Activated CD8-positive, alpha-beta T cell treated with anti-CD3 and anti-CD28 coated beads for 36 hours (primary cell): Measurements from ENCODE around the gene IGSF23. TPM values are rescaled to one million over a fixed set of nuclear protein-coding genes. Genes with fewer than 3 reads are reported as not detected.
"Not testable (repeated sequence)": the region's sequence is repeated elsewhere in the genome, so short reads cannot be mapped to it uniquely, and the experiment has no call there.

Experiments
- ATAC-seq: fragments of 200-7000 bp; cut with Tn5 transposase; one replicate; pipeline ENCODE4 v1.10.0; 2021; ENCODE audit warnings: mild to moderate bottlenecking, moderate library complexity
- CTCF ChIA-PET: fragments of 350-600 bp; sonication (Branson Sonifier 250); formaldehyde crosslinking; loops from one replicate; lab custom pipeline; 2021; ENCODE audit warnings: antibody characterized with exemption; lab: Charles Lee
- POLR2A ChIA-PET: fragments of 350-600 bp; sonication (Branson Sonifier 250); formaldehyde crosslinking; loops from one replicate; lab custom pipeline; 2021; ENCODE audit warnings: antibody characterized with exemption; lab: Charles Lee
- DNase-seq: peaks from one replicate; pipeline ENCODE4 v3.0.0-alpha.2; 2020
- H3K27ac Mint-ChIP-seq: one replicate; pipeline ENCODE4 v1.8.0; 2021; ENCODE audit warnings: mild to moderate bottlenecking, mixed read lengths
- H3K27me3 Mint-ChIP-seq: one replicate; pipeline ENCODE4 v1.8.0; 2021; ENCODE audit warnings: mixed read lengths
- H3K36me3 Mint-ChIP-seq: one replicate; pipeline ENCODE4 v1.8.0; 2021; ENCODE audit warnings: low read depth, mixed read lengths
- H3K4me1 Mint-ChIP-seq: one replicate; pipeline ENCODE4 v1.8.0; 2021; ENCODE audit warnings: low read depth, mixed read lengths
- H3K4me3 Mint-ChIP-seq: one replicate; pipeline ENCODE4 v1.8.0; 2021; ENCODE audit warnings: mild to moderate bottlenecking, moderate library complexity, mixed read lengths
- H3K9me3 Mint-ChIP-seq: one replicate; pipeline ENCODE4 v1.8.0; 2021; ENCODE audit warnings: mixed read lengths
- intact Hi-C: fragments of 100-400 bp; cut with micrococcal nuclease; formaldehyde crosslinking; loops from one replicate; pipeline ENCODE4 v1.10.0; 2022
- total RNA-seq, 2 experiments: library from RNA; stranded (reverse); gene quantifications; one replicate each; pipeline ENCODE4 v1.2.3, GENCODE V29; 2021
- TF ChIP-seq, protein P1 (sequence below): fragments of 200-600 bp; IDR thresholded peaks from one replicate; pipeline ENCODE4 v1.8.0; 2022; ENCODE audit warnings: antibody characterized with exemption, mild to moderate bottlenecking

The IGSF23 gene
- total RNA-seq, 2 experiments from 2014 or later: not detected

- POLR2A ChIA-PET: no interaction called here
- H3K27ac Mint-ChIP-seq: no peak overlapping the region
- H3K27me3 Mint-ChIP-seq: peaks cover 1% of the 10 kb centered on the region
- H3K9me3 Mint-ChIP-seq: no peaks in the 10 kb centered on the region
- no peak overlapping the region for H3K4me3 Mint-ChIP-seq
- DNase-seq: no peak
- CTCF ChIA-PET: no interaction called here
- TF ChIP-seq, protein P1, sequence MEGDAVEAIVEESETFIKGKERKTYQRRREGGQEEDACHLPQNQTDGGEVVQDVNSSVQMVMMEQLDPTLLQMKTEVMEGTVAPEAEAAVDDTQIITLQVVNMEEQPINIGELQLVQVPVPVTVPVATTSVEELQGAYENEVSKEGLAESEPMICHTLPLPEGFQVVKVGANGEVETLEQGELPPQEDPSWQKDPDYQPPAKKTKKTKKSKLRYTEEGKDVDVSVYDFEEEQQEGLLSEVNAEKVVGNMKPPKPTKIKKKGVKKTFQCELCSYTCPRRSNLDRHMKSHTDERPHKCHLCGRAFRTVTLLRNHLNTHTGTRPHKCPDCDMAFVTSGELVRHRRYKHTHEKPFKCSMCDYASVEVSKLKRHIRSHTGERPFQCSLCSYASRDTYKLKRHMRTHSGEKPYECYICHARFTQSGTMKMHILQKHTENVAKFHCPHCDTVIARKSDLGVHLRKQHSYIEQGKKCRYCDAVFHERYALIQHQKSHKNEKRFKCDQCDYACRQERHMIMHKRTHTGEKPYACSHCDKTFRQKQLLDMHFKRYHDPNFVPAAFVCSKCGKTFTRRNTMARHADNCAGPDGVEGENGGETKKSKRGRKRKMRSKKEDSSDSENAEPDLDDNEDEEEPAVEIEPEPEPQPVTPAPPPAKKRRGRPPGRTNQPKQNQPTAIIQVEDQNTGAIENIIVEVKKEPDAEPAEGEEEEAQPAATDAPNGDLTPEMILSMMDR: no peak
- H3K36me3 Mint-ChIP-seq: no peaks in the 10 kb centered on the region
- ATAC-seq: no peak
- intact Hi-C loops: no loop called here
- H3K4me1 Mint-ChIP-seq: no peaks in the 10 kb centered on the region
Measured at GRCh38 chr19:44620667-44621066, 7.3 kb downstream of the IGSF23 start.

- ChIA-PET CTCF (no interaction called here), POLR2A (interaction anchor here (1.3 kb wide), 1 partner anchor 9 kb away, joined by 3 read pairs; no protein-coding TSS in a partner anchor)
- H3K9me3 Mint-ChIP-seq: no peaks in the 10 kb centered on the region
- no peak overlapping the region for H3K27ac Mint-ChIP-seq
- TF ChIP-seq, protein P1: no peak
- ATAC-seq: no peak
- H3K4me3 Mint-ChIP-seq: no peak overlapping the region
- intact Hi-C loops: no loop called here
- H3K27me3 Mint-ChIP-seq: peaks cover 1% of the 10 kb centered on the region
- H3K36me3 Mint-ChIP-seq: no peaks in the 10 kb centered on the region
- H3K4me1 Mint-ChIP-seq: no peaks in the 10 kb centered on the region
- DNase-seq: no peak
Measured at GRCh38 chr19:44621367-44621766, 8.0 kb downstream of the IGSF23 start.

DNA sequence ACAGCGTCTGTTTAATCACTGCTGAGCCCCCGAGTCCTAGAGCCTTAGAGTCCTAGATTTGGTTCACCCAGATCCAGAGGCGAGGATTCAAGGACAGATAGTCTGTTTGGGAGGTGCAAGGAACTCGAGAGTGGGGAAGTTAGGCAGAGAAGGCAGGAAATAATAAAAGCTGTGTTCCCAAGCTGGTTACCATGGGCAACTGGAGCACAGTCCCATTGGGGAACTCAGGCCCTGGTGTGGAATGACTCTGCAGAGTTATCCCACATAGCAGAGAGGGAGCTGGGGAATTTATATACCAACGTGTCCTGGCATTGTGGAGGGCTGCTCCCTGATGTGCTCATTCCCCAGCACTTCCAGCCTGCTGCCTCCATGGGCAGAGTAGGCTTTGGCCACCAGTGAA is 9.7 kb downstream of the IGSF23 start:
- TF ChIP-seq, protein P1: no peak

DNA sequence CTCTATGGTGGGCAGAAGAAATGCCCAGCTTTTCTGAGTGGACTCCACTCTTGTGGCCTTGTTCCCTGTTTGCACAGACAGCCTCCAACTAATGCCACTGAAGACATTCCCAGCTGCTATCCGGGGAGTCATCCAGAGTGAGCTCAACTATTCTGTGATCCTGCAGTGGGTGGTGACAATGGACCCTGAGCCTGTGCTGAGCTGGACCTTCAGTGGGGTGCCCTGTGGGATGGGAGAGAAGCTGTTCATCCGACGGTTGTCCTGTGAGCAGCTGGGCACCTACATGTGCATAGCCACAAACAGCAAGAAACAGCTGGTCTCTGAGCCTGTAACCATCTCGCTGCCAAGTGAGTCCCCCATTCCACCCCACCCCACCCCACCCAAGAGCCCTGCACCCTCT is 10.3 kb downstream of the IGSF23 start:
- no peak overlapping the region for H3K27ac Mint-ChIP-seq
- CTCF ChIA-PET: interaction anchor here (1.4 kb wide), 1 partner anchor 10 kb away, joined by 5 read pairs; no protein-coding TSS in a partner anchor
- no peak overlapping the region for H3K4me3 Mint-ChIP-seq
- peaks cover 4% of the 10 kb centered on the region for H3K27me3 Mint-ChIP-seq
- DNase-seq (no peak), ATAC-seq (no peak)
- TF ChIP-seq, protein P1: no peak
- POLR2A ChIA-PET: interaction anchor here (0.6 kb wide), 1 partner anchor 174 kb away, joined by 3 read pairs; no protein-coding TSS in a partner anchor
- no peaks in the 10 kb centered on the region for H3K4me1 Mint-ChIP-seq
- intact Hi-C loops: no loop called here
- no peaks in the 10 kb centered on the region for H3K36me3 Mint-ChIP-seq
- no peaks in the 10 kb centered on the region for H3K9me3 Mint-ChIP-seq

More for the DNA sequence above, 9.7 kb downstream of the IGSF23 start:
- intact Hi-C loops: no loop called here
- no peaks in the 10 kb centered on the region for H3K36me3 Mint-ChIP-seq
- peaks cover 3% of the 10 kb centered on the region for H3K27me3 Mint-ChIP-seq
- H3K4me1 Mint-ChIP-seq: no peaks in the 10 kb centered on the region
- ATAC-seq (no peak), DNase-seq (no peak)
- H3K4me3 Mint-ChIP-seq: no peak overlapping the region
- H3K9me3 Mint-ChIP-seq: no peaks in the 10 kb centered on the region
- ChIA-PET CTCF (interaction anchor here (1.4 kb wide), 1 partner anchor 11 kb away, joined by 5 read pairs; no protein-coding TSS in a partner anchor), POLR2A (interaction anchor here (0.6 kb wide), 1 partner anchor 175 kb away, joined by 3 read pairs; no protein-coding TSS in a partner anchor)
- H3K27ac Mint-ChIP-seq: no peak overlapping the region

DNA sequence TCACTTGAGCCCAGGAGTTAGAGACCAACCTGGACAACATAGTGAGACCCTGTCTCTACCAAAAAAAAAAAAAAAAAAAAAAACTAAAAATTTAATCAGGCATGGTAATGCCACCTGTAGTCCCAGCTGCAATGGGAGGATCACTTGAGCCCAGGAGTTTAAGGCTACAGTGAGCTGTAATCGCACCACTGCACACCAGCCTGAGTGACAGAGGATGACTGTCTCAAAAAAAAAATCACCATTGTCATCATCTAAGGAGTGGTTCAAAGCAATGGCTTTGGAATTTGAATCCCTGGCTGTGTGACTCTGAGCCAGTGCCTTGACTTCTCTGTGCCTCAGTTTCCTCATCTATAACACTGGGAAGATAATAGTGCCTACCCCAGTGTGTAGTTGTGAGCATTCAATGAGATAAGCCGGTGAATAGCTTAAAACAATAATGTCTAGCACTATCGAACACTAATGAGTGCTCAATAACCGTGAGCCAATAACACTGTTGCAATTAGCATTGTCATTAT is 11.5 kb downstream of the IGSF23 start:
- H3K36me3 Mint-ChIP-seq: no peaks in the 10 kb centered on the region
- H3K4me1 Mint-ChIP-seq: no peaks in the 10 kb centered on the region
- peaks cover 6% of the 10 kb centered on the region for H3K27me3 Mint-ChIP-seq
- no peak for ATAC-seq
- H3K4me3 Mint-ChIP-seq: no peak overlapping the region
- ChIA-PET POLR2A (interaction anchor here (1.0 kb wide), 1 partner anchor 19 kb away, joined by 3 read pairs; no protein-coding TSS in a partner anchor), CTCF (no interaction called here)
- no peak overlapping the region for H3K27ac Mint-ChIP-seq
- DNase-seq: no peak
- intact Hi-C loops: no loop called here
- H3K9me3 Mint-ChIP-seq: no peaks in the 10 kb centered on the region
- TF ChIP-seq, protein P1: no peak

- H3K4me3 Mint-ChIP-seq, CTCF ChIA-PET, ATAC-seq, H3K27me3 Mint-ChIP-seq, H3K4me1 Mint-ChIP-seq, H3K36me3 Mint-ChIP-seq, H3K27ac Mint-ChIP-seq, DNase-seq, intact Hi-C loops, H3K9me3 Mint-ChIP-seq: not testable (repeated sequence)
- POLR2A ChIA-PET: interaction anchor here (1.0 kb wide), 1 partner anchor 19 kb away, joined by 3 read pairs; no protein-coding TSS in a partner anchor
Measured at GRCh38 chr19:44625637-44626036, 12.3 kb downstream of the IGSF23 start.
